SK-N-SH (cell line): ENCODE data around the gene EFS. TPM values are rescaled to one million over a fixed set of nuclear protein-coding genes. Genes with fewer than 3 reads are reported as not detected.

Experiments
- CTCF ChIA-PET: fragments of 300-600, 350-600 bp; formaldehyde crosslinking; extraction: SDS; loops from one replicate; lab custom pipeline; 2021; lab: Yijun Ruan, JAX
- POLR2A ChIA-PET: fragments of 350-600 bp; sonication (Branson Sonifier 250); formaldehyde crosslinking; extraction: SDS; loops from one replicate; lab custom pipeline; 2020; ENCODE audit warnings: antibody characterized with exemption, inconsistent platforms; lab: Yijun Ruan, JAX
- DNase-seq: peaks from one replicate; pipeline ENCODE4 v3.0.0; 2012
- H2AFZ ChIP-seq: fragments of 200-600 bp; sonication (generic); 2 replicates; pipeline ENCODE4 v1.8.1; 2016; ENCODE audit warnings: antibody characterized with exemption, mild to moderate bottlenecking, low read depth
- H3F3A ChIP-seq: fragments of 200-600 bp; sonication (generic); replicated peaks from 2 replicates; pipeline ENCODE3; 2016; ENCODE audit warnings: antibody characterized with exemption, mild to moderate bottlenecking; ENCODE audit not compliant: insufficient read depth
- H3K27ac ChIP-seq, 2 experiments: fragments of 200-500 bp in 1 of 2; fragments of 200-600 bp in 1 of 2; sonication (Bioruptor generic) in 1 of 2; sonication (generic), shearing (Covaris generic) in 1 of 2; 2 replicates each; pipeline versions ENCODE4 v1.5.1 to v1.6.1; 2014 to 2016; ENCODE audit warnings: low read depth in 2 of 2, inconsistent platforms in 1 of 2, low read length in 1 of 2, mild to moderate bottlenecking in 1 of 2, mixed read lengths in 1 of 2
- H3K27me3 ChIP-seq: fragments of 200-600 bp; sonication (generic), shearing (Covaris generic); 2 replicates; pipeline ENCODE4 v1.6.1; 2016; ENCODE audit warnings: mixed run types; ENCODE audit not compliant: insufficient read depth
- H3K36me3 ChIP-seq, 2 experiments: fragments of 200-500 bp in 1 of 2; fragments of 200-600 bp in 1 of 2; sonication (Bioruptor generic) in 1 of 2; sonication (generic) in 1 of 2; replicated peaks in 1 of 2; 2 replicates each; pipeline versions ENCODE3 to v1.5.1; 2014 to 2016; ENCODE audit warnings: low read length in 1 of 2, mild to moderate bottlenecking in 1 of 2; ENCODE audit not compliant: insufficient read depth in 2 of 2, control insufficient read depth in 1 of 2
- H3K4me1 ChIP-seq, 2 experiments: fragments of 200-500 bp in 1 of 2; fragments of 200-600 bp in 1 of 2; sonication (Bioruptor generic) in 1 of 2; sonication (generic), shearing (Covaris generic) in 1 of 2; 2 replicates each; pipeline versions ENCODE4 v1.5.1 to v1.6.1; 2014 to 2016; ENCODE audit warnings: low read depth in 1 of 2, low read length in 1 of 2, mixed run types in 1 of 2; ENCODE audit not compliant: insufficient read depth in 2 of 2, control insufficient read depth in 1 of 2
- H3K4me2 ChIP-seq: fragments of 200-600 bp; sonication (generic), shearing (Covaris generic); 2 replicates; pipeline ENCODE4 v1.6.1; 2017; ENCODE audit warnings: mixed run types
- H3K4me3 ChIP-seq, 2 experiments: fragments of 200-500 bp in 1 of 2; fragments of 200-600 bp in 1 of 2; sonication (Bioruptor generic) in 1 of 2; sonication (generic), shearing (Covaris generic) in 1 of 2; 2 replicates each; pipeline versions ENCODE4 v1.5.1 to v1.8.1; 2014 to 2016; ENCODE audit warnings: low read depth in 2 of 2, inconsistent platforms in 1 of 2, low read length in 1 of 2, mild to moderate bottlenecking in 1 of 2, mixed read lengths in 1 of 2, moderate library complexity in 1 of 2
- H3K79me2 ChIP-seq: fragments of 200-600 bp; sonication (generic); 2 replicates; pipeline ENCODE4 v1.8.1; 2017; ENCODE audit warnings: mild to moderate bottlenecking; ENCODE audit not compliant: insufficient read depth
- H3K9ac ChIP-seq: fragments of 200-600 bp; sonication (generic); 2 replicates; pipeline ENCODE4 v1.6.1; 2017; ENCODE audit warnings: mixed run types
- H3K9me2 ChIP-seq: fragments of 200-600 bp; sonication (generic); 2 replicates; pipeline ENCODE4 v1.6.1; 2017; ENCODE audit warnings: mixed run types
- H3K9me3 ChIP-seq: fragments of 200-600 bp; sonication (generic); 2 replicates; pipeline ENCODE4 v1.6.1; 2017; ENCODE audit warnings: mixed run types, mild to moderate bottlenecking, moderate library complexity
- H4K20me1 ChIP-seq: fragments of 200-600 bp; sonication (generic); 2 replicates; pipeline ENCODE4 v1.6.1; 2017; ENCODE audit warnings: mild to moderate bottlenecking, mixed run types; ENCODE audit not compliant: insufficient read depth
- CTCF ChIP-seq: fragments of 200-600 bp; sonication (generic); IDR thresholded peaks from 2 replicates; pipeline ENCODE4 v1.6.1; 2017; ENCODE audit warnings: antibody characterized with exemption, mild to moderate bottlenecking, moderate library complexity
- ELF1 ChIP-seq: IDR thresholded peaks from 2 replicates; pipeline ENCODE4 v1.4.0; 2012
- EP300 ChIP-seq, 2 experiments: IDR thresholded peaks; 2 replicates each; pipeline versions ENCODE4 v1.4.0 to v1.6.1; 2012; ENCODE audit warnings: borderline replicate concordance in 1 of 2, low read depth in 1 of 2, low read length in 1 of 2
- EZH2phosphoT487 ChIP-seq: fragments of 200-600 bp; sonication (generic); IDR thresholded peaks from 2 replicates; pipeline ENCODE4 v1.6.1; 2017; ENCODE audit warnings: low read depth, mixed run types, mild to moderate bottlenecking, antibody characterized with exemption, moderate library complexity, borderline replicate concordance
- FOSL2 ChIP-seq: IDR thresholded peaks from 2 replicates; pipeline ENCODE4 v1.4.0; 2012; ENCODE audit warnings: low read depth, mild to moderate bottlenecking, moderate library complexity, borderline replicate concordance
- FOXJ3 ChIP-seq: sonication (generic); formaldehyde crosslinking; IDR thresholded peaks from 2 replicates; pipeline ENCODE4 v1.5.1; 2020; ENCODE audit warnings: mild to moderate bottlenecking, missing genetic modification reagents
- GABPA ChIP-seq: IDR thresholded peaks from 2 replicates; pipeline ENCODE4 v1.4.0; 2012; ENCODE audit warnings: low read depth, mild to moderate bottlenecking
- JUND ChIP-seq: IDR thresholded peaks from 2 replicates; pipeline ENCODE4 v1.4.0; 2012
- MEF2A ChIP-seq: IDR thresholded peaks from 2 replicates; pipeline ENCODE4 v1.4.0; 2012; ENCODE audit warnings: low read depth, borderline replicate concordance
- MXI1 ChIP-seq: IDR thresholded peaks from 2 replicates; pipeline ENCODE4 v1.6.1; 2012; ENCODE audit warnings: mild to moderate bottlenecking, low read depth, low read length, improper control_type of control experiment
- NFIC ChIP-seq: IDR thresholded peaks from 2 replicates; pipeline ENCODE4 v1.4.0; 2012; ENCODE audit warnings: borderline replicate concordance
- NRF1 ChIP-seq: IDR thresholded peaks from 2 replicates; pipeline ENCODE4 v1.6.1; 2012; ENCODE audit warnings: low read depth, mild to moderate bottlenecking, low read length
- PBX3 ChIP-seq: IDR thresholded peaks from 2 replicates; pipeline ENCODE4; 2012
- POLR2AphosphoS5 ChIP-seq: IDR thresholded peaks from 2 replicates; pipeline ENCODE4 v1.6.1; 2012; ENCODE audit warnings: low read depth, low read length
- RAD21 ChIP-seq: IDR thresholded peaks from 2 replicates; pipeline ENCODE4 v1.6.1; 2012; ENCODE audit warnings: mild to moderate bottlenecking, low read length
- RCOR1 ChIP-seq: fragments of 150-350 bp; IDR thresholded peaks from 2 replicates; pipeline ENCODE4 v1.6.1; 2017; ENCODE audit warnings: antibody characterized with exemption, low read length
- RXRA ChIP-seq: IDR thresholded peaks from 2 replicates; pipeline ENCODE4 v1.4.0; 2012; ENCODE audit warnings: low read depth, mild to moderate bottlenecking, borderline replicate concordance
- SIN3A ChIP-seq: IDR thresholded peaks from 2 replicates; pipeline ENCODE4 v1.6.1; 2012; ENCODE audit warnings: low read depth, mild to moderate bottlenecking, low read length, moderate library complexity, borderline replicate concordance
- TAF1 ChIP-seq: IDR thresholded peaks from 2 replicates; pipeline ENCODE4 v1.6.1; 2012; ENCODE audit warnings: low read depth, mild to moderate bottlenecking, low read length, moderate library complexity, borderline replicate concordance
- TEAD4 ChIP-seq: IDR thresholded peaks from 2 replicates; pipeline ENCODE4 v1.4.0; 2012; ENCODE audit warnings: mild to moderate bottlenecking, borderline replicate concordance; ENCODE audit not compliant: insufficient read depth
- USF2 ChIP-seq: fragments of 150-350 bp; IDR thresholded peaks from 2 replicates; pipeline ENCODE4 v1.6.1; 2017; ENCODE audit warnings: antibody characterized with exemption, low read length, low read depth, borderline replicate concordance
- YY1 ChIP-seq: IDR thresholded peaks from 2 replicates; pipeline ENCODE4 v1.4.0; 2012; ENCODE audit warnings: low read depth, mild to moderate bottlenecking
- ZBTB33 ChIP-seq: IDR thresholded peaks from 2 replicates; pipeline ENCODE4 v1.4.0; 2012; ENCODE audit warnings: low read depth, borderline replicate concordance
- WGBS: methylation state at CpG from one replicate; pipeline ENCODE4 v1.1.6; 2017; ENCODE audit warnings: low lambda C conversion rate; 5-methylcytosine and 5-hydroxymethylcytosine counted together
- polyA plus RNA-seq, 3 experiments: library from polyadenylated mRNA; depleted of rRNA; stranded (reverse); fragments of >200 nt; gene quantifications; 2 replicates each; pipeline ENCODE4 v1.2.3, GENCODE V29; 2012

Gene EFS
- polyA plus RNA-seq, 1 of the 3 experiments (the other 2 are of a cell fraction): 4.4 TPM

- peak overlapping the region; percentile 83 to 93 for H3K27ac ChIP-seq
- peaks cover 45% of the 10 kb centered on the region for H3F3A ChIP-seq
- CTCF ChIA-PET: interaction anchor here (0.9 to 13.2 kb wide), 14 partner anchors 16 to 241 kb away, joined by 3 to 179 read pairs (median 6); partner anchors contain the start of genes BCL2L2, CMTM5, NGDN and PPP1R3E
- peaks cover 13 to 19% of the 10 kb centered on the region in 2 experiments; a peak in 3 of 4 replicates for H3K4me1 ChIP-seq
- H3K79me2 ChIP-seq: peaks cover 59% of the 10 kb centered on the region
- peak overlapping the region; percentile 94 for H3K4me2 ChIP-seq
- POLR2A ChIA-PET: interaction anchor here (0.6 to 3.5 kb wide), 14 partner anchors 15 to 793 kb away, joined by 3 to 34 read pairs (median 3); partner anchors contain the start of genes ACIN1, BCL2L2, C14orf119 and DCAF11
- H3K27me3 ChIP-seq: no peaks in the 10 kb centered on the region
- H3K9me2 ChIP-seq: no peaks in the 10 kb centered on the region
- H3K9ac ChIP-seq: peak overlapping the region; percentile 97
- WGBS: 2% methylated on average over 30 of the region's 64 CpGs
- peak overlapping the region; percentile 84 to 92 for H3K4me3 ChIP-seq
- peak; percentile 74 for DNase-seq
- no peaks in the 10 kb centered on the region for H4K20me1 ChIP-seq
- no peak overlapping the region for H2AFZ ChIP-seq
- no peaks in the 10 kb centered on the region for H3K9me3 ChIP-seq
- peaks cover 42 to 55% of the 10 kb centered on the region in 2 experiments for H3K36me3 ChIP-seq
- no peak for TF ChIP-seq PBX3
- TF ChIP-seq JUND: no peak
- no peak for TF ChIP-seq FOXJ3
- peak; percentile 20; the same call in 1 of the 2 replicates for TF ChIP-seq TAF1
- 0 out of 2 replicates have a peak, but pooled peaks have one; percentile 8 for TF ChIP-seq YY1
- no peak for TF ChIP-seq TEAD4
- no peak for TF ChIP-seq RXRA
- peak; percentile 39; the same call in 1 of the 2 replicates for TF ChIP-seq SIN3A
- TF ChIP-seq RCOR1: no peak
- TF ChIP-seq USF2: no peak
- peak; percentile 48 for TF ChIP-seq MXI1
- no peak for TF ChIP-seq NRF1
- no peak for TF ChIP-seq ZBTB33
- TF ChIP-seq MEF2A: no peak
- TF ChIP-seq FOSL2: no peak
- TF ChIP-seq CTCF: no peak
- TF ChIP-seq GABPA: no peak
- TF ChIP-seq EP300 (IDR thresholded peaks at IDR 0.05; ENCODE audit: borderline replicate concordance in 1 of 2, low read depth in 1 of 2, low read length in 1 of 2): no peak
- no peak for TF ChIP-seq RAD21
- no peak for TF ChIP-seq ELF1
- TF ChIP-seq NFIC: no peak
- TF ChIP-seq EZH2phosphoT487: no peak
- TF ChIP-seq POLR2AphosphoS5: peak; percentile 15; the same call in 1 of the 2 replicates
These were observed 43.1 kb downstream of the EFS start for GRCh38 chr14:23321572-23322547.
